Thoracic aorta endothelial cell (primary cell): ENCODE data around the gene ADGRV1. TPM values are rescaled to one million over a fixed set of nuclear protein-coding genes. Genes with fewer than 3 reads are reported as not detected.

Experiments used
- total RNA-seq: library from RNA; depleted of rRNA; stranded (reverse); fragments of >200 nt; gene quantifications from 2 replicates; pipeline ENCODE4 v1.2.3, GENCODE V29; 2012

The ADGRV1 gene
- total RNA-seq: under 0.01 and 0.50 TPM in 2 replicates

GRCh38 chr5:90558344-90559192 lies at the start of gene ADGRV1:
Gene ADGRV1, plus strand, starts transcription at chr5:90558797. Its CDS starts 99 bp downstream, at chr5:90558896.

GRCh38 chr5:90529194-90529938 lies 29.2 kb upstream of the ADGRV1 start, which contains the start of gene LYSMD3:
Gene LYSMD3, minus strand, starts transcription at chr5:90529584. Its CDS starts 4,295 bp downstream, at chr5:90525289.

Other genes starting within 250 kb of the ADGRV1 start
- gene CETN3, start 149.0 kb upstream of the ADGRV1 start, total RNA-seq: 12.0 and 17.5 TPM in 2 replicates
- 7.4 and 11.5 TPM in 2 replicates for gene MBLAC2, start 84.0 kb upstream of the ADGRV1 start, total RNA-seq
- 29.0 and 41.1 TPM in 2 replicates for gene POLR3G, start 83.9 kb upstream of the ADGRV1 start, total RNA-seq
- gene LYSMD3, start 29.2 kb upstream of the ADGRV1 start, total RNA-seq: 31.8 and 42.3 TPM in 2 replicates